Measurements from ENCODE around the gene ESYT1. TPM values are rescaled to one million over a fixed set of nuclear protein-coding genes. Genes with fewer than 3 reads are reported as not detected.

ESYT1 gene
- total RNA-seq, 1 donor, result 304 TPM

DNA sequence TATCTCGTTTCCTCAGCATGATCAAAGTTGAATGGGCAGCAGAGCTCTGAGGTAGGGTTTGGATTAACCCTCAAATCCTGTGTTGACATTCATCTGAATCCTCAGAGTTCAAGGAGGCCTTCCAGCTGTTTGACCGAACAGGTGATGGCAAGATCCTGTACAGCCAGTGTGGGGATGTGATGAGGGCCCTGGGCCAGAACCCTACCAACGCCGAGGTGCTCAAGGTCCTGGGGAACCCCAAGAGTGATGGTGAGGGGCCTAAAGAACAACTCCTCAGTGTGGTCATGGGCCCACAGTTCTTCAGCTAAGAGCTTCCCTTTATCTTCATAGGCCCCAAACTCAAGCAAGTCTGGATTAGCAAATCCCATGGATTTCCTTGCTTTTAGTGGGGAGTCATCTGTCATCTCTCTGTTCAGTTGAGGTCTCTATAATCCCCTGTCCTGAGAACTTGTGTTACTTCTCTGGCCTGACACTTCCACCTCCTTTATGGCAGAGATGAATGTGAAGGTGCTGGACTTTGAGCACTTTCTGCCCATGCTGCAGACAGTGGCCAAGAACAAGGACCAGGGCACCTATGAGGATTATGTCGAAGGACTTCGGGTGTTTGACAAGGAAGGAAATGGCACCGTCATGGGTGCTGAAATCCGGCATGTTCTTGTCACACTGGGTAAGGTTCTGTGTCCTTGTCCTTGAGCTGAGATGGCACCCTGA, 31.6 kb downstream of the ESYT1 start:
- Histone ChIP-seq H3K4me2 (ENCODE audit: insufficient read depth, low read length) (peak overlapping the region; percentile 99), H3K27me3 (ENCODE audit: insufficient read depth, low read length) (no peaks in the 10 kb centered on the region), H4K20me1 (ENCODE audit: insufficient read depth, low read length) (peaks cover 44% of the 10 kb centered on the region), H3K27ac (ENCODE audit: low read depth, low read length) (peak overlapping the region; percentile 87), H3K4me3 (ENCODE audit: insufficient read depth, low read length) (peak overlapping the region; percentile 92), H3K79me2 (ENCODE audit: insufficient read depth, low read length) (peaks cover 40% of the 10 kb centered on the region), H3K9me3 (ENCODE audit: low read depth, low read length) (no peaks in the 10 kb centered on the region), H3K4me1 (ENCODE audit: insufficient read depth, low read length) (peaks cover 25% of the 10 kb centered on the region), H2AFZ (ENCODE audit: low read length) (no peak overlapping the region), H3K36me3 (ENCODE audit: insufficient read depth, low read length) (peaks cover 66% of the 10 kb centered on the region)
- no peak for DNase-seq (ENCODE audit: insufficient read length, low spot score, missing footprints)
- TF ChIP-seq, protein P1, sequence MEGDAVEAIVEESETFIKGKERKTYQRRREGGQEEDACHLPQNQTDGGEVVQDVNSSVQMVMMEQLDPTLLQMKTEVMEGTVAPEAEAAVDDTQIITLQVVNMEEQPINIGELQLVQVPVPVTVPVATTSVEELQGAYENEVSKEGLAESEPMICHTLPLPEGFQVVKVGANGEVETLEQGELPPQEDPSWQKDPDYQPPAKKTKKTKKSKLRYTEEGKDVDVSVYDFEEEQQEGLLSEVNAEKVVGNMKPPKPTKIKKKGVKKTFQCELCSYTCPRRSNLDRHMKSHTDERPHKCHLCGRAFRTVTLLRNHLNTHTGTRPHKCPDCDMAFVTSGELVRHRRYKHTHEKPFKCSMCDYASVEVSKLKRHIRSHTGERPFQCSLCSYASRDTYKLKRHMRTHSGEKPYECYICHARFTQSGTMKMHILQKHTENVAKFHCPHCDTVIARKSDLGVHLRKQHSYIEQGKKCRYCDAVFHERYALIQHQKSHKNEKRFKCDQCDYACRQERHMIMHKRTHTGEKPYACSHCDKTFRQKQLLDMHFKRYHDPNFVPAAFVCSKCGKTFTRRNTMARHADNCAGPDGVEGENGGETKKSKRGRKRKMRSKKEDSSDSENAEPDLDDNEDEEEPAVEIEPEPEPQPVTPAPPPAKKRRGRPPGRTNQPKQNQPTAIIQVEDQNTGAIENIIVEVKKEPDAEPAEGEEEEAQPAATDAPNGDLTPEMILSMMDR (IDR thresholded peaks at IDR 0.05; ENCODE audit: extremely low read depth, low read depth, low read length), result no peak

DNA sequence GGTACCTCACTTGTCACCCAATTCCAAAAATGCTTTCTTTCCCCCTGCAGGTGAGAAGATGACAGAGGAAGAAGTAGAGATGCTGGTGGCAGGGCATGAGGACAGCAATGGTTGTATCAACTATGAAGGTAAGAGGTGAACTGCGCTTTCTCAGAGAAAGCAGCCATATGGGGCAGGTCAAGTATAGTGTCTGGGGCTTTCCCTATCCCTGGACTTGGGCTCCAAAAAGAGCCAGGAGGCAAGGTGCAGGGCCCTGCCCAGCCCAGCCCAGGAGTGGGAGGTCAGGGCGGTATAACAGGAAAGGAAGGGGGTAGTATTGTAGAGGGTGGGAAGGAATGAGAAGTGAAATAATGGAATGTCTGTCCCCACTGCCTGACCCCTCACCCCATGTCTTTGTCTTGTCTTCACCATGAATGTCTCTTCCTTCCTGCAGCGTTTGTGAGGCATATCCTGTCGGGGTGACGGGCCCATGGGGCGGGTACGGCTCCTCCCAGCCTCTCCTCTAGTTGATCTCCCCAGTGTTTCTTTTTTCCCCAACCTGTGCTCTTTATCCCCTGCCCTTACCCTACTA, 32.2 kb downstream of the ESYT1 start:
- no peaks in the 10 kb centered on the region for H3K27me3 ChIP-seq (ENCODE audit: insufficient read depth, low read length)
- peak overlapping the region; percentile 99 for H3K4me2 ChIP-seq (ENCODE audit: insufficient read depth, low read length)
- H4K20me1 ChIP-seq (ENCODE audit: insufficient read depth, low read length), result peaks cover 44% of the 10 kb centered on the region
- no peak overlapping the region for H2AFZ ChIP-seq (ENCODE audit: low read length)
- H3K4me1 ChIP-seq (ENCODE audit: insufficient read depth, low read length), result peaks cover 25% of the 10 kb centered on the region
- H3K79me2 ChIP-seq (ENCODE audit: insufficient read depth, low read length), result peaks cover 40% of the 10 kb centered on the region
- H3K27ac ChIP-seq (ENCODE audit: low read depth, low read length), result peak overlapping the region; percentile 87
- no peaks in the 10 kb centered on the region for H3K9me3 ChIP-seq (ENCODE audit: low read depth, low read length)
- H3K4me3 ChIP-seq (ENCODE audit: insufficient read depth, low read length), result peak overlapping the region; percentile 92
- TF ChIP-seq, protein P1 (IDR thresholded peaks at IDR 0.05; ENCODE audit: extremely low read depth, low read depth, low read length), result no peak
- peaks cover 66% of the 10 kb centered on the region for H3K36me3 ChIP-seq (ENCODE audit: insufficient read depth, low read length)
- DNase-seq (ENCODE audit: insufficient read length, low spot score, missing footprints), result no peak

DNA sequence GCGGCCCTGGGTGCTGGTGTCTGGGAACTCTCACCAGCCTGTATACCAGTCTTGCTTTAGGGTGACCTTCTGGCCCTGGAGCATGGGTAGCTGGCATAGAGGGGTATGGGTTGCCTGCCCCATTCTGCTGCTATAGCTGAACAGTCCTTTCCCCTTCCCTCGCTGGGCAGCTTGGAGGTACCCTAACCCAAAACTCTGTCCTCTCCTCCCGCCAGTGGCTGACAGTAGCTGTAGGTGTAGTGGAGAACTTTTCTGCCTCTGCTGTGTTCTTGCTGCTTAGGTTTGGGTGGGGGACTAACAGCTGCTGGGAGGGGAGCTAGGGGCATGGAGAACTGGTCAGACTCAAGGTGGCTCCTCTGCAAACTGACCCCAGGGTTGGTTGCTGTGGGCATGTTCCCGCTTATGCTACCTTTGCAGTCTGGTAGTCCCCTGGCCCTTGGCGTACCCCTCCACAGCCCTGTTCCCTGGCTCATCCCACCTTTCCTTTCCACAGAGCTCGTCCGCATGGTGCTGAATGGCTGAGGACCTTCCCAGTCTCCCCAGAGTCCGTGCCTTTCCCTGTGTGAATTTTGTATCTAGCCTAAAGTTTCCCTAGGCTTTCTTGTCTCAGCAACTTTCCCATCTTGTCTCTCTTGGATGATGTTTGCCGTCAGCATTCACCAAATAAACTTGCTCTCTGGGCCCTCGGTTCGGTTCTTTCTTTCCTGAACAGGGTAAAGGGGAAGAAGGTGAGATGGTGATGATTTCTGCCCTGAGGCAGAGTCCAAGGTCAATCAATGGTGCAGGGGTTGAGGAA, 33.0 kb downstream of the ESYT1 start:
- H3K27ac ChIP-seq (ENCODE audit: low read depth, low read length), result peak overlapping the region; percentile 87

More for the DNA sequence above, 33.0 kb downstream of the ESYT1 start:
- Histone ChIP-seq H4K20me1 (ENCODE audit: insufficient read depth, low read length) (peaks cover 44% of the 10 kb centered on the region), H3K9me3 (ENCODE audit: low read depth, low read length) (no peaks in the 10 kb centered on the region), H3K79me2 (ENCODE audit: insufficient read depth, low read length) (peaks cover 40% of the 10 kb centered on the region), H3K4me2 (ENCODE audit: insufficient read depth, low read length) (peak overlapping the region; percentile 99), H3K4me3 (ENCODE audit: insufficient read depth, low read length) (peak overlapping the region; percentile 92), H3K36me3 (ENCODE audit: insufficient read depth, low read length) (peaks cover 67% of the 10 kb centered on the region), H3K4me1 (ENCODE audit: insufficient read depth, low read length) (peaks cover 25% of the 10 kb centered on the region), H3K27me3 (ENCODE audit: insufficient read depth, low read length) (no peaks in the 10 kb centered on the region), H2AFZ (ENCODE audit: low read length) (no peak overlapping the region)
- no peak for DNase-seq (ENCODE audit: insufficient read length, low spot score, missing footprints)
- TF ChIP-seq, protein P1 (IDR thresholded peaks at IDR 0.05; ENCODE audit: extremely low read depth, low read depth, low read length), result no peak
